Right hindlimb (tissue), 1 donor: ENCODE results near the gene CCDC14.
A peak's percentile ranks its signal among the peaks of the same experiment; 100 is the strongest.
"Not testable (repeated sequence)": the region's sequence is repeated elsewhere in the genome, so short reads cannot be mapped to it uniquely, and the experiment has no call there.

ENCODE experiments used
- DNase-seq: peaks from one replicate; pipeline ENCODE4 v3.0.0-alpha.2; 2018

CCDC14 gene

GRCh38 chr3:123960781-123961507, at the start of gene CCDC14:
Gene CCDC14 (minus strand): TSS chr3:123961229. CDS start chr3:123961173, 56 bp downstream.
- peak; percentile 98 for DNase-seq

GRCh38 chr3:124008321-124008720, 47.3 kb upstream of the CCDC14 start:
- DNase-seq = not testable (repeated sequence)

GRCh38 chr3:124007186-124007585, 46.2 kb upstream of the CCDC14 start:
- DNase-seq = no peak

- DNase-seq = not testable (repeated sequence)
These were observed 41.5 kb upstream of the CCDC14 start for GRCh38 chr3:124002405-124003079.

- DNase-seq = not testable (repeated sequence)
These were observed 40.3 kb upstream of the CCDC14 start for GRCh38 chr3:124001366-124001765.

- DNase-seq = no peak
These were observed 36.5 kb upstream of the CCDC14 start for GRCh38 chr3:123997543-123997942.

- no peak for DNase-seq
These were observed 32.8 kb upstream of the CCDC14 start for GRCh38 chr3:123993818-123994217.

- not testable (repeated sequence) for DNase-seq
These were observed 30.9 kb upstream of the CCDC14 start, which contains the start of gene ROPN1 for GRCh38 chr3:123991730-123992588. Gene ROPN1 (minus strand): TSS chr3:123992124. CDS start chr3:123980481, 11,643 bp downstream.

GRCh38 chr3:123986427-123986826, 25.4 kb upstream of the CCDC14 start:
- DNase-seq = no peak

- DNase-seq = no peak
These were observed 23.9 kb upstream of the CCDC14 start for GRCh38 chr3:123984957-123985356.

- no peak for DNase-seq
These were observed 23.3 kb upstream of the CCDC14 start for GRCh38 chr3:123984350-123984749.

- not testable (repeated sequence) for DNase-seq
These were observed 20.3 kb upstream of the CCDC14 start for GRCh38 chr3:123981317-123981716.

- no peak for DNase-seq
These were observed 19.5 kb upstream of the CCDC14 start for GRCh38 chr3:123980539-123980938.

- peak; percentile 58 for DNase-seq
These were observed 18.8 kb upstream of the CCDC14 start for GRCh38 chr3:123979525-123980501.

- not testable (repeated sequence) for DNase-seq
These were observed 15.9 kb upstream of the CCDC14 start for GRCh38 chr3:123976904-123977303.

GRCh38 chr3:123976181-123976898, 15.3 kb upstream of the CCDC14 start:
- not testable (repeated sequence) for DNase-seq

- DNase-seq = not testable (repeated sequence)
These were observed 14.0 kb upstream of the CCDC14 start for GRCh38 chr3:123975030-123975429.

- peak; percentile 32 for DNase-seq
These were observed 10.4 kb upstream of the CCDC14 start for GRCh38 chr3:123971406-123971805.

- DNase-seq = not testable (repeated sequence)
These were observed 6.2 kb upstream of the CCDC14 start for GRCh38 chr3:123967260-123967659.

GRCh38 chr3:123966799-123967198, 5.8 kb upstream of the CCDC14 start:
- not testable (repeated sequence) for DNase-seq

GRCh38 chr3:123964793-123965192, 3.8 kb upstream of the CCDC14 start:
- DNase-seq = not testable (repeated sequence)
